Fibroblast of pulmonary artery (primary cell): ENCODE results near the gene ZSCAN5A.
"Not testable (repeated sequence)": the region's sequence is repeated elsewhere in the genome, so short reads cannot be mapped to it uniquely, and the experiment has no call there.

Experiments used
- DNase-seq: peaks from one replicate; pipeline ENCODE4 v3.0.0-alpha.2; 2010; ENCODE audit warnings: low read depth
- H3K4me3 ChIP-seq: replicated peaks from 2 replicates; pipeline ENCODE4 v1.5.1; 2011; ENCODE audit warnings: low read depth, mild to moderate bottlenecking, control low read depth, low read length, moderate library complexity
- TF ChIP-seq, protein P1 (sequence below): IDR thresholded peaks from 2 replicates; pipeline ENCODE4 v1.5.1; 2011; ENCODE audit warnings: mild to moderate bottlenecking, control low read depth, low read length, inconsistent platforms; ENCODE audit errors: missing control alignments

The ZSCAN5A gene

DNA sequence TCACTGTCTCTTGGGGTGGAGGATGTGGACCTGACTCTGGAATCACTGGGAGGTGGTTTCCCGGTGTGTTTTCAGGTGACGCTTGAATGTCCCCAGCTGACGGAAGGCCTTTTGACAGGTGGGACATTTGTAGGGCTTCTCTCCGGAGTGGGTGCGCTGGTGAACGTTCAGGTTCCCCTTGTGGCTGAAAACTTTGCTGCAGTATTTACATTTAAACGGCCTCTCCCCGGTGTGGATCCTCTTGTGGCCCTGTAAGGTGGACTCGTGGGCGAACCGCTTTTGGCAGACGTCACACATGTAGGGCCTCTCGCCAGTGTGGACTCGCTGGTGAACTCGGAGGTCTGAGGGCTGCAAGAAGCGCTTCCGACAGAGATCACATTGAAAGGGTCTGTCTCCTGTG lies 124.9 kb downstream of the ZSCAN5A start:
- DNase-seq = no peak
- TF ChIP-seq, protein P1, sequence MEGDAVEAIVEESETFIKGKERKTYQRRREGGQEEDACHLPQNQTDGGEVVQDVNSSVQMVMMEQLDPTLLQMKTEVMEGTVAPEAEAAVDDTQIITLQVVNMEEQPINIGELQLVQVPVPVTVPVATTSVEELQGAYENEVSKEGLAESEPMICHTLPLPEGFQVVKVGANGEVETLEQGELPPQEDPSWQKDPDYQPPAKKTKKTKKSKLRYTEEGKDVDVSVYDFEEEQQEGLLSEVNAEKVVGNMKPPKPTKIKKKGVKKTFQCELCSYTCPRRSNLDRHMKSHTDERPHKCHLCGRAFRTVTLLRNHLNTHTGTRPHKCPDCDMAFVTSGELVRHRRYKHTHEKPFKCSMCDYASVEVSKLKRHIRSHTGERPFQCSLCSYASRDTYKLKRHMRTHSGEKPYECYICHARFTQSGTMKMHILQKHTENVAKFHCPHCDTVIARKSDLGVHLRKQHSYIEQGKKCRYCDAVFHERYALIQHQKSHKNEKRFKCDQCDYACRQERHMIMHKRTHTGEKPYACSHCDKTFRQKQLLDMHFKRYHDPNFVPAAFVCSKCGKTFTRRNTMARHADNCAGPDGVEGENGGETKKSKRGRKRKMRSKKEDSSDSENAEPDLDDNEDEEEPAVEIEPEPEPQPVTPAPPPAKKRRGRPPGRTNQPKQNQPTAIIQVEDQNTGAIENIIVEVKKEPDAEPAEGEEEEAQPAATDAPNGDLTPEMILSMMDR = no peak
- no peak overlapping the region for H3K4me3 ChIP-seq

DNA sequence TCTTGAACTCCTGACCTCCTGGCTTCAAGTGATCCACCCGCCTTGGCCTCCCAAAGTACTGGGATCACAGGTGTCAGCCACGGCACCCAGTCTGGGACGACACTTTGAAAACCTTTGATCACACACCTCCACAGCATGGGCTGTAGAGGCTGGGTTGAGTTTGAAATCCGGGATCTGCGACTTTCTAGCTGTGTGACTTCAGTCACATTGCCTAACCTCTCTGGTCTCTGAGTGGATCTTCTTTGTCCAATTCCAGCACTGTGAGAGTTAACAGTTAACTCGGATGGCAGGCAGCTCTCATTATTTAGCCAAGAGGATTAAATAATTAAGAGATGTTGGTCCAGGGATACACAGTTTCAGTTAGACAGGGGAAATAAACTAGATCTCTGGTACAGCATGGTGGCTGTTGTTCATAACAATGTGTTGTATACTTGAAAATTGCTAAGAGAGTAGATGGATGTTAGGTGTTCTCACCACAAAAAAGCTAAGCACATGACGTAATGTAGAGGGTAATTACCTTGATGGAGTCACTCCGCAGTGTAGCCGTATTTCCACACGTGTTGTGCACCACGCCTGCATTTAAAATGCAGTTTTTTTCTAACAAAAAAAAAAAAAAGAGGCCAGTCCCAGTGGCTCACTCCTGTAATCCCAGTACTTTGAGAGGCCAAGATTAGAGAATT lies 136.9 kb downstream of the ZSCAN5A start:
- TF ChIP-seq, protein P1 = no peak

DNA sequence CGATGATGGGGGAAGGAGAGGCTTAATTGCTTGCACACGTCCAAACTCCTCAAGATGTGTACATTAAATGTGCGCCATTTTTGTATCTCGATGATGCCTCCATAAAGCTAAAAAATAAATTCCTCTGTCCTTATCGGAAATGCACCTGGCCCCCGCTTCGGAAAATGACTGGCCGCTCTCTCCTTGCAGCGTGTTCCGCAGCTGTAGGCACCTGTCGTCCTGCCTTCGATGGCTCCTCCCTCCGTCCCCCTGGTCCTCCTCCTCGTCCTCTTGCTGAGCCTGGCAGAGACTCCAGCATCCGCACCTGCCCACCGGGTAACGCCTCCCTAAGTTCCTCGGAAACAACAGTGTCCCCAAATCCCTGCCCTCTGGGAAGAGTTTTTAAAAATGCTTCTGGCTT lies 137.8 kb downstream of the ZSCAN5A start:
- no peak overlapping the region for H3K4me3 ChIP-seq
- no peak for DNase-seq
- TF ChIP-seq, protein P1 = no peak

More for the DNA sequence above, 136.9 kb downstream of the ZSCAN5A start:
- H3K4me3 ChIP-seq = no peak overlapping the region
- no peak for DNase-seq

DNA sequence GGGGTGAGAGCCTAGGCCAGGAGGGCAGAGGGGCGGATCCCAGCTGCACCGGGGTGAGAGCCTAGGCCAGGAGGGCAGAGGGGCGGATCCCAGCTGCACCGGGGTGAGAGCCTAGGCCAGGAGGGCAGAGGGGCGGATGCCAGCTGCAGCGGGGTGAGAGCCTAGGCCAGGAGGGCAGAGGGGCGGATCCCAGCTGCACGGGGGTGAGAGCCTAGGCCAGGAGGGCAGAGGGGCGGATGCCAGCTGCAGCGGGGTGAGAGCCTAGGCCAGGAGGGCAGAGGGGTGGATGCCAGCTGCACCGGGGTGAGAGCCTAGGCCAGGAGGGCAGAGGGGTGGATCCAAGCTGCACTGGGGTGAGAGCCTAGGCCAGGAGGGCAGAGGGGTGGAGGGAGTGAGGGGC lies 138.3 kb downstream of the ZSCAN5A start:
- H3K4me3 ChIP-seq, DNase-seq: not testable (repeated sequence)

DNA sequence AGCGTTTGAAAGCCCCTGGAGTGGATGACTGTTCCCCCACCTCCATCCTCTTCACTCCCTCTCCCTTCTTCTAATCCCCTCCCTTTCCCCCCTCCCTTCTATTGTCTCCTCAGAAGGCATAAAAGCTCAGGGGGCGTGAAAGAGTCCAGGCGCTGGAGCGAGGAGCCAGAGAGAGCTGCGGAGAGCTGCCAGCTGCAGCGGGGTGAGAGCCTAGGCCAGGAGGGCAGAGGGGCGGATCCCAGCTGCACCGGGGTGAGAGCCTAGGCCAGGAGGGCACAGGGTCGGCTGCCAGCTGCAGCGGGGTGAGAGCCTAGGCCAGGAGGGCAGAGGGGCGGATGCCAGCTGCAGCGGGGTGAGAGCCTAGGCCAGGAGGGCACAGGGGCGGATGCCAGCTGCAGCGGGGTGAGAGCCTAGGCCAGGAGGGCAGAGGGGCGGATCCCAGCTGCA lies 138.8 kb downstream of the ZSCAN5A start, which contains the start of gene GALP:
TSS of gene GALP (plus strand) at position 148 of the 447 bp plus-strand sequence. CDS start 1,101 bp downstream, outside the sequence.
- not testable (repeated sequence) for H3K4me3 ChIP-seq, DNase-seq

DNA sequence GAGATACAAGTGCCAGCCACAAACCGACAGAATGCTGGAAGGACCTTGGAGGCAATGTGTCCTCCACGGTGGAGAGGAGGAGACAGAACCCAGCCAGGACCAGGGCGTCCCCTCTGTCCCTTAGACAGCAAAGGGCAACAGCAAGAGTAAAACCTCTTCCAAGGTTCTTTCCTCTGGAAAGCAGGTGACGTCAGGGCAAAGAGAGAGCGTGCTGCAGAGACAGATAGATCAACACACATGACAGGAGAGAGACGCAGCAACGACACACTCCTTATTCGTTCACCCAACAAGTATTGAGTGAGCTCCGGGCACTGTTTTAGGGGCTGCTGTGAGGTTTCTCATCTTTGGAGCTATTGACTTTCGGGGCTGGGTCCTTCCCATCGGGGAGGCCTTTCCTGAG lies 140.1 kb downstream of the ZSCAN5A start:
- TF ChIP-seq, protein P1 = no peak
- no peak for DNase-seq
- no peak overlapping the region for H3K4me3 ChIP-seq

DNA sequence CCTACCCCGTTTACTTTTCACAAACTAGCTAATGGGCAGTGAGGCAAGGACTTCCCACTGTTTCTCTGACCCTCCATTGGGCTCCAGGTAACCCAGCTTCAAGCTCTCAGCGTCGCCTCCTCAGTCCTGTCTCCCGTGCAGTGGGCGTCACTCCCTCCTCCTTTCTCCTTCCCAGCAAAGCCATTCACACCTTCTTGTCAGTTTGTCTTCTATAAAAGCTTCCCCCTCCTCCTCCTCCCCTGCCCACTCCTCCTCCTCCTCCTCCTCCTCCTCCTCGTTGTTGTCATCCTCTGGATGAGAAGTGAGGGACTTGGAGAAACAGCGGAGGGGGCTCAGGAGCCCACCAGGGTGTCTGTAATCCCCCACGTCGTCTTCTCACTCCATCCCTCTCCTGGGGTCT lies 140.6 kb downstream of the ZSCAN5A start:
- DNase-seq = no peak
- TF ChIP-seq, protein P1 = no peak
- no peak overlapping the region for H3K4me3 ChIP-seq
